Fibroblast of lung (primary cell): ENCODE data around the gene EPB41L1.

Experiments used
- CTCF ChIP-seq, 2 donors: IDR thresholded peaks in 1 of 2; conservative IDR thresholded peaks in 1 of 2; 1 replicate in 1 of 2; 2 replicates in 1 of 2; pipeline ENCODE4 v1.5.1; 2011 to 2012; ENCODE audit warnings: low read length in 2 of 2, control low read depth in 1 of 2, inconsistent platforms in 1 of 2, low read depth in 1 of 2, mild to moderate bottlenecking in 1 of 2
- EZH2 ChIP-seq: IDR thresholded peaks from 2 replicates; pipeline ENCODE4 v1.5.1; 2012; ENCODE audit warnings: low read length, control low read depth, mild to moderate bottlenecking; ENCODE audit errors: missing control alignments

- TF ChIP-seq CTCF (conservative IDR thresholded peaks at IDR 0.05 in 1 of 2, IDR thresholded peaks at IDR 0.05 in 1 of 2; ENCODE audit: low read depth in 1 of 2, low read length in 2 of 2), result no peak
- no peak for TF ChIP-seq EZH2
These were observed 105.8 kb downstream of the EPB41L1 start for GRCh38 chr20:36260316-36260715.
